Activated CD4-positive, alpha-beta T cell treated with anti-CD3 and anti-CD28 coated beads, Interleukin-2, amount 50 U/mL, for 48 hours (primary cell): ENCODE data around the gene CALCOCO1.
"Not testable (repeated sequence)": the region's sequence is repeated elsewhere in the genome, so short reads cannot be mapped to it uniquely, and the experiment has no call there.

Experiments
- DNase-seq, 2 experiments: peaks; one replicate each; pipeline ENCODE4 v3.0.0-alpha.2; 2020

The CALCOCO1 gene

GRCh38 chr12:53696285-53696654 lies 31.0 kb downstream of the CALCOCO1 start:
- no peak for DNase-seq

- DNase-seq: peak; percentile 38 to 50
These were observed 31.8 kb downstream of the CALCOCO1 start for GRCh38 chr12:53695152-53696145.

- DNase-seq: no peak
These were observed 32.5 kb downstream of the CALCOCO1 start for GRCh38 chr12:53694756-53695151.

GRCh38 chr12:53688134-53688533 lies 39.1 kb downstream of the CALCOCO1 start:
- DNase-seq: no peak

- no peak for DNase-seq
These were observed 40.8 kb downstream of the CALCOCO1 start for GRCh38 chr12:53686436-53686835.

GRCh38 chr12:53684654-53685220 lies 42.5 kb downstream of the CALCOCO1 start:
- no peak for DNase-seq

GRCh38 chr12:53683983-53684382 lies 43.3 kb downstream of the CALCOCO1 start:
- no peak for DNase-seq

GRCh38 chr12:53683494-53683893 lies 43.8 kb downstream of the CALCOCO1 start:
- no peak for DNase-seq

GRCh38 chr12:53680061-53680460 lies 47.2 kb downstream of the CALCOCO1 start:
- not testable (repeated sequence) for DNase-seq

- no peak for DNase-seq
These were observed 49.5 kb downstream of the CALCOCO1 start for GRCh38 chr12:53677800-53678148.

GRCh38 chr12:53677016-53677799 lies 50.0 kb downstream of the CALCOCO1 start:
- no peak for DNase-seq

- peak in 1 of 2 experiments; percentile 38 for DNase-seq
These were observed 50.6 kb downstream of the CALCOCO1 start for GRCh38 chr12:53676656-53677015.

GRCh38 chr12:53675701-53676607 lies 51.3 kb downstream of the CALCOCO1 start, which contains the start of gene ATP5MC2:
Gene ATP5MC2 (minus strand): TSS chr12:53676083. CDS start chr12:53672614, 3,469 bp downstream.
- DNase-seq: peak; percentile 96 to 98

GRCh38 chr12:53674977-53675700 lies 52.1 kb downstream of the CALCOCO1 start:
- no peak for DNase-seq

GRCh38 chr12:53670971-53671370 lies 56.3 kb downstream of the CALCOCO1 start:
- DNase-seq: no peak

GRCh38 chr12:53670308-53670707 lies 56.9 kb downstream of the CALCOCO1 start:
- DNase-seq: no peak

- DNase-seq: no peak
These were observed 60.2 kb downstream of the CALCOCO1 start for GRCh38 chr12:53667080-53667479.

- no peak for DNase-seq
These were observed 62.3 kb downstream of the CALCOCO1 start for GRCh38 chr12:53664936-53665335.

GRCh38 chr12:53664191-53664590 lies 63.1 kb downstream of the CALCOCO1 start:
- no peak for DNase-seq

- DNase-seq: no peak
These were observed 67.2 kb downstream of the CALCOCO1 start for GRCh38 chr12:53660041-53660440.

GRCh38 chr12:53659571-53659981 lies 67.7 kb downstream of the CALCOCO1 start:
- DNase-seq: no peak
